Mucosa of descending colon (tissue), 3 donors: Measurements from ENCODE around the gene WDR12. TPM values are rescaled to one million over a fixed set of nuclear protein-coding genes. Genes with fewer than 3 reads are reported as not detected.
A peak's percentile ranks its signal among the peaks of the same experiment; 100 is the strongest.
"Not testable (repeated sequence)": the region's sequence is repeated elsewhere in the genome, so short reads cannot be mapped to it uniquely, and the experiment has no call there.

Source experiments
- ATAC-seq: fragments of 200-7000 bp; cut with Tn5 transposase; one replicate; pipeline ENCODE4 v1.9.1; 2020; ENCODE audit warnings: mild to moderate bottlenecking, moderate library complexity
- DNase-seq, 3 donors: peaks; one replicate each; pipeline ENCODE4 v3.0.0-alpha.2; 2020
- H3K36me3 ChIP-seq: fragments of 200-600 bp; one replicate; pipeline ENCODE4 v1.8.0; 2021; ENCODE audit warnings: low read depth, mild to moderate bottlenecking
- H3K4me1 ChIP-seq: fragments of 200-600 bp; one replicate; pipeline ENCODE4 v1.8.0; 2021; ENCODE audit warnings: low read depth, mild to moderate bottlenecking
- H3K4me3 ChIP-seq: fragments of 200-600 bp; one replicate; pipeline ENCODE4 v1.8.0; 2021; ENCODE audit warnings: mild to moderate bottlenecking
- H3K9me3 ChIP-seq: fragments of 200-600 bp; one replicate; pipeline ENCODE4 v1.8.0; 2021; ENCODE audit warnings: mild to moderate bottlenecking
- intact Hi-C, 2 donors: fragments of 100-400 bp; cut with DNase I in 1 of 2; cut with micrococcal nuclease in 1 of 2; formaldehyde crosslinking; loops; one replicate each; pipeline versions ENCODE4 v1.11.0 to v1.11.1; 2022; cut with DNase I, micrococcal nuclease
- total RNA-seq, 3 donors: library from RNA; stranded (reverse); fragmentation: NEBNext Ultra II Directional in 2 of 3; extraction: Animal tissue kit (Norgen Biotek cat#: 25700) in 2 of 3; gene quantifications; one replicate each; pipeline versions ENCODE4 v1.2.1 to v1.2.4, GENCODE V29; 2021 to 2023
- TF ChIP-seq, protein P1 (sequence below): fragments of 200-600 bp; IDR thresholded peaks from one replicate; pipeline ENCODE4 v1.8.0; 2022; ENCODE audit warnings: antibody characterized with exemption, mild to moderate bottlenecking
- donor health status: DM: no; HTN: no; CAD: no; lungs with moderate emphysema.
- donor health status: DM: no; HTN: no; CAD: no.
- donor health status: DM: no; HTN: yes; CAD: no.

WDR12 gene
- total RNA-seq, 3 donors from 2014 or later, result 30.4 to 44.3 (median 32.8) TPM

DNA sequence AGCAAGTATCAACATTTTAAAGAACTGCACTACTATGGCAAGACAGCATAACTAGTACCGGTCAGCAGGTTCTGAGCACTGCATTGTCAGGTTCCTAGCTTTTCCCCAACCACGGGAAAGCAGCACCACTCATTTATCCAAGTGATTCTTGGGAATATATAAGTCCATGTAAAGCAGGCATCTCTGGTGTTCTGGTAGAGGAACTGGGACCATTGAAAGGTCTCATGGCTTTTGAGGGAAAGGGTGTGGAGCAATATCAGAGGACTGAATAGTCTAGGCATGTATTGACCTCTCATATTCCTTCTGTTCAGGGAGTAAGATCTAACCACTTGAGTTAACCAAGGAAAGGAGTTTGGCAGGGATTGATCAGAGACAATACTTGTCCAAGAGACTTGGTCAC, 33.8 kb downstream of the WDR12 start:
- Histone ChIP-seq H3K9me3 (no peaks in the 10 kb centered on the region), H3K36me3 (no peaks in the 10 kb centered on the region), H3K4me3 (no peak overlapping the region), H3K4me1 (no peaks in the 10 kb centered on the region)
- no peak for ATAC-seq
- intact Hi-C loops, result no loop called here
- TF ChIP-seq, protein P1, sequence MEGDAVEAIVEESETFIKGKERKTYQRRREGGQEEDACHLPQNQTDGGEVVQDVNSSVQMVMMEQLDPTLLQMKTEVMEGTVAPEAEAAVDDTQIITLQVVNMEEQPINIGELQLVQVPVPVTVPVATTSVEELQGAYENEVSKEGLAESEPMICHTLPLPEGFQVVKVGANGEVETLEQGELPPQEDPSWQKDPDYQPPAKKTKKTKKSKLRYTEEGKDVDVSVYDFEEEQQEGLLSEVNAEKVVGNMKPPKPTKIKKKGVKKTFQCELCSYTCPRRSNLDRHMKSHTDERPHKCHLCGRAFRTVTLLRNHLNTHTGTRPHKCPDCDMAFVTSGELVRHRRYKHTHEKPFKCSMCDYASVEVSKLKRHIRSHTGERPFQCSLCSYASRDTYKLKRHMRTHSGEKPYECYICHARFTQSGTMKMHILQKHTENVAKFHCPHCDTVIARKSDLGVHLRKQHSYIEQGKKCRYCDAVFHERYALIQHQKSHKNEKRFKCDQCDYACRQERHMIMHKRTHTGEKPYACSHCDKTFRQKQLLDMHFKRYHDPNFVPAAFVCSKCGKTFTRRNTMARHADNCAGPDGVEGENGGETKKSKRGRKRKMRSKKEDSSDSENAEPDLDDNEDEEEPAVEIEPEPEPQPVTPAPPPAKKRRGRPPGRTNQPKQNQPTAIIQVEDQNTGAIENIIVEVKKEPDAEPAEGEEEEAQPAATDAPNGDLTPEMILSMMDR, result no peak
- DNase-seq, result no peak

GRCh38 chr2:202871300-202872141, 40.0 kb downstream of the WDR12 start, which contains the start of gene ICA1L:
Gene ICA1L, minus strand, starts transcription at chr2:202871766. Its CDS starts 42,757 bp downstream, at chr2:202829009.
- TF ChIP-seq, protein P1, result no peak
- peaks cover 2% of the 10 kb centered on the region for H3K4me1 ChIP-seq
- ATAC-seq (peak; percentile 79), DNase-seq (peak; percentile 53 to 78 (median 63))
- no peaks in the 10 kb centered on the region for H3K36me3 ChIP-seq
- no peaks in the 10 kb centered on the region for H3K9me3 ChIP-seq
- intact Hi-C loops, result no loop called here
- H3K4me3 ChIP-seq, result peak within 1 kb of the TSS; percentile 42

GRCh38 chr2:202870431-202871299, 40.8 kb downstream of the WDR12 start:
- H3K4me1 ChIP-seq, result peaks cover 2% of the 10 kb centered on the region
- intact Hi-C loops, result no loop called here
- TF ChIP-seq, protein P1, result no peak
- no peaks in the 10 kb centered on the region for H3K36me3 ChIP-seq
- H3K9me3 ChIP-seq, result no peaks in the 10 kb centered on the region
- peak; percentile 83 for ATAC-seq
- peak; percentile 64 to 69 (median 68) for DNase-seq
- peak overlapping the region; percentile 42 for H3K4me3 ChIP-seq

- no peak for DNase-seq
- H3K36me3 ChIP-seq, result no peaks in the 10 kb centered on the region
- H3K4me1 ChIP-seq, result no peaks in the 10 kb centered on the region
- intact Hi-C loops, result no loop called here
- no peaks in the 10 kb centered on the region for H3K9me3 ChIP-seq
- TF ChIP-seq, protein P1, result no peak
- ATAC-seq, result no peak
- H3K4me3 ChIP-seq, result no peak overlapping the region
Measured at GRCh38 chr2:202861987-202862386, 49.5 kb downstream of the WDR12 start.

GRCh38 chr2:202858601-202859000, 52.9 kb downstream of the WDR12 start:
- ATAC-seq (no peak), DNase-seq (no peak)
- TF ChIP-seq, protein P1, result no peak
- intact Hi-C loops, result no loop called here
- Histone ChIP-seq H3K9me3 (no peaks in the 10 kb centered on the region), H3K4me1 (no peaks in the 10 kb centered on the region), H3K36me3 (no peaks in the 10 kb centered on the region), H3K4me3 (no peak overlapping the region)

- H3K36me3 ChIP-seq, DNase-seq, H3K9me3 ChIP-seq, intact Hi-C loops, H3K4me3 ChIP-seq, H3K4me1 ChIP-seq, ATAC-seq: not testable (repeated sequence)
Measured at GRCh38 chr2:202849343-202849742, 62.1 kb downstream of the WDR12 start.
